ENCODE measurements around the gene HOXA9. TPM values are rescaled to one million over a fixed set of nuclear protein-coding genes. Genes with fewer than 3 reads are reported as not detected.

Gene HOXA9
- polyA plus RNA-seq, 2 of the 4 experiments (the other 2 are of a cell fraction) = 1.4 TPM

DNA sequence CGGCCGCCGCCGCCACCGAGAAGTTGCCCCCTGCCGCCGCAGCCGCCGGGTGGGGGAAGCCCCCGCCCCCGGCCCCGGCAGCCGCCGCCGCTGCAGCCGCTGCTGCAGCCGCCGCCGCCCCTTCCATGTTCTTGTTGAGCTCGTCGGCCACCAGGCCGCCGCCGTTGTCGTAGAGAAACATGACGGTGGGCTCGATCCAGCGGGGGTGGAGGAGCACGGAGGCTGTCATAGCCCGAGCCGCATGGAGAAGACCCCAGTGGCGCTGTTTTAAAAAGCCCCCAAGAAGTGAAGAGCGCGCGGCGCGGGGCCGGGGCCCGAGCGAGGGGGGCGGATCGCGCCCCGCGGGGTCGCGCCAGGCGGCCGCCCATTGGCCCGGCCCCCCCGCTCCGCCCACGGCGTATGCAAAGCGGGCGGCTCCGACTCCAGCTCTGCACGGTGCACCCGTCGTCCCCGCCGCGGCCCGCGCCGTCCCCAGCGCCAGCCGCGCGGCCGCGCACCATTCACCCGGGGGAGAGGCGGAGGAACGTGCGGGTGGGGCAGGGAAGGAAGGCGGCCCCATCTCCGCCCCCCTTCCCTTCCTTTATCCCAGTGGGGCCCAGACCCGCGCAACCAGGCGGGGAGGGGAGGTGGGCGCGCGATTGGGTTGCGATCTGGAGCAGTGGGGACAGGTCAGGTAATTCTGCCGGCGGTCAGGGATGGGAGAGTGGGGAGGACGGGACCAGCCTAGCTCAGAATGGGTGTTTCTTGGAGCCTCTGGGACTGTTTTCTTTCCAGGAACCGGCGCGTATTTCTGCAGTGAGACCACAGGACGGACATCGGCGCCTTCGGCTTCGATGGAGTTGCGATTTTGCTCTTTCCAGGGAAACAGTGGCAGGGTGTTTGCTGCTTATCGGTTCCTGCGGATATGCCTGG is 34.8 kb upstream of the HOXA9 start, which contains the start of gene HOXA13:
HOXA13 (minus strand) TSS at position 243 of the 912 bp plus-strand sequence; CDS start at position 229, 14 bp downstream.
- DNase-seq (ENCODE audit: low read depth in 1 of 2, low spot score in 1 of 2) = peak; percentile 65 to 69
- peak within 1 kb of the TSS; percentile 77 to 87 for H3K27ac ChIP-seq

More for the DNA sequence above, 34.8 kb upstream of the HOXA9 start, which contains the start of gene HOXA13:
- no peaks in the 10 kb centered on the region for H3K9me3 ChIP-seq
- 3% methylated on average over 27 of the region's 99 CpGs for WGBS (ENCODE audit: missing lambda C conversion rate)
- H3K4me1 ChIP-seq = peaks cover 15% of the 10 kb centered on the region
- H3K4me2 ChIP-seq = peak within 1 kb of the TSS; percentile 85
- CTCF ChIA-PET = interaction anchor here (0.7 to 4.2 kb wide), 22 partner anchors 10 to 897 kb away, joined by 3 to 33 read pairs (median 8); no protein-coding TSS in a partner anchor
- FAIRE-seq (no peak), ATAC-seq (peak; percentile 80 to 91)
- POLR2A ChIA-PET = interaction anchor here (1.0 to 1.6 kb wide), 5 partner anchors 463 to 894 kb away, joined by 3 to 6 read pairs (median 3); partner anchors contain the start of gene HIBADH
- TF ChIP-seq, protein P1, sequence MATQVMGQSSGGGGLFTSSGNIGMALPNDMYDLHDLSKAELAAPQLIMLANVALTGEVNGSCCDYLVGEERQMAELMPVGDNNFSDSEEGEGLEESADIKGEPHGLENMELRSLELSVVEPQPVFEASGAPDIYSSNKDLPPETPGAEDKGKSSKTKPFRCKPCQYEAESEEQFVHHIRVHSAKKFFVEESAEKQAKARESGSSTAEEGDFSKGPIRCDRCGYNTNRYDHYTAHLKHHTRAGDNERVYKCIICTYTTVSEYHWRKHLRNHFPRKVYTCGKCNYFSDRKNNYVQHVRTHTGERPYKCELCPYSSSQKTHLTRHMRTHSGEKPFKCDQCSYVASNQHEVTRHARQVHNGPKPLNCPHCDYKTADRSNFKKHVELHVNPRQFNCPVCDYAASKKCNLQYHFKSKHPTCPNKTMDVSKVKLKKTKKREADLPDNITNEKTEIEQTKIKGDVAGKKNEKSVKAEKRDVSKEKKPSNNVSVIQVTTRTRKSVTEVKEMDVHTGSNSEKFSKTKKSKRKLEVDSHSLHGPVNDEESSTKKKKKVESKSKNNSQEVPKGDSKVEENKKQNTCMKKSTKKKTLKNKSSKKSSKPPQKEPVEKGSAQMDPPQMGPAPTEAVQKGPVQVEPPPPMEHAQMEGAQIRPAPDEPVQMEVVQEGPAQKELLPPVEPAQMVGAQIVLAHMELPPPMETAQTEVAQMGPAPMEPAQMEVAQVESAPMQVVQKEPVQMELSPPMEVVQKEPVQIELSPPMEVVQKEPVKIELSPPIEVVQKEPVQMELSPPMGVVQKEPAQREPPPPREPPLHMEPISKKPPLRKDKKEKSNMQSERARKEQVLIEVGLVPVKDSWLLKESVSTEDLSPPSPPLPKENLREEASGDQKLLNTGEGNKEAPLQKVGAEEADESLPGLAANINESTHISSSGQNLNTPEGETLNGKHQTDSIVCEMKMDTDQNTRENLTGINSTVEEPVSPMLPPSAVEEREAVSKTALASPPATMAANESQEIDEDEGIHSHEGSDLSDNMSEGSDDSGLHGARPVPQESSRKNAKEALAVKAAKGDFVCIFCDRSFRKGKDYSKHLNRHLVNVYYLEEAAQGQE (IDR thresholded peaks at IDR 0.05) = no peak
- TF ChIP-seq RAD21 (conservative IDR thresholded peaks at IDR 0.05 in 1 of 2, IDR thresholded peaks at IDR 0.05 in 1 of 2) = peak in 1 of 2 experiments; percentile 18; a peak in 1 of 5 replicates
- no peak for TF ChIP-seq MAFK (IDR thresholded peaks at IDR 0.05; ENCODE audit: partially characterized antibody)
- peak; percentile 9; the same call in 1 of the 3 replicates for TF ChIP-seq SMC3 (IDR thresholded peaks at IDR 0.05)
- TF ChIP-seq CBX2 (IDR thresholded peaks at IDR 0.05; ENCODE audit: borderline replicate concordance, low read depth) = no peak
- no peak for TF ChIP-seq CHD4 (IDR thresholded peaks at IDR 0.05; ENCODE audit: borderline replicate concordance)
- TF ChIP-seq EP300 (IDR thresholded peaks at IDR 0.05) = no peak
- TF ChIP-seq HOXA7 (CRISPR knock-in tag; IDR thresholded peaks at IDR 0.05) = no peak
- TF ChIP-seq MAZ (IDR thresholded peaks at IDR 0.05; ENCODE audit: borderline replicate concordance, low read depth, low read length) = no peak
- no peak for TF ChIP-seq TP53 (CRISPR knock-in tag; IDR thresholded peaks at IDR 0.05)
- no peak for TF ChIP-seq RARB (CRISPR knock-in tag; IDR thresholded peaks at IDR 0.05)
- TF ChIP-seq RCOR1 (IDR thresholded peaks at IDR 0.05; ENCODE audit: low read depth, low read length) = no peak
- no peak for TF ChIP-seq RNF2 (IDR thresholded peaks at IDR 0.05; ENCODE audit: borderline replicate concordance, low read depth)
- TF ChIP-seq JUN (IDR thresholded peaks at IDR 0.05) = no peak
- TF ChIP-seq, protein P2, sequence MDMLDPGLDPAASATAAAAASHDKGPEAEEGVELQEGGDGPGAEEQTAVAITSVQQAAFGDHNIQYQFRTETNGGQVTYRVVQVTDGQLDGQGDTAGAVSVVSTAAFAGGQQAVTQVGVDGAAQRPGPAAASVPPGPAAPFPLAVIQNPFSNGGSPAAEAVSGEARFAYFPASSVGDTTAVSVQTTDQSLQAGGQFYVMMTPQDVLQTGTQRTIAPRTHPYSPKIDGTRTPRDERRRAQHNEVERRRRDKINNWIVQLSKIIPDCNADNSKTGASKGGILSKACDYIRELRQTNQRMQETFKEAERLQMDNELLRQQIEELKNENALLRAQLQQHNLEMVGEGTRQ (IDR thresholded peaks at IDR 0.05) = no peak
- TF ChIP-seq, protein P3, sequence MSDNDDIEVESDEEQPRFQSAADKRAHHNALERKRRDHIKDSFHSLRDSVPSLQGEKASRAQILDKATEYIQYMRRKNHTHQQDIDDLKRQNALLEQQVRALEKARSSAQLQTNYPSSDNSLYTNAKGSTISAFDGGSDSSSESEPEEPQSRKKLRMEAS (IDR thresholded peaks at IDR 0.05) = peak; percentile 50; the same call in 1 of the 2 replicates
- no peak for TF ChIP-seq RFX5 (IDR thresholded peaks at IDR 0.05)
- no peak for TF ChIP-seq PHF8 (IDR thresholded peaks at IDR 0.05; ENCODE audit: borderline replicate concordance, low read depth)
- TF ChIP-seq CHD2 (IDR thresholded peaks at IDR 0.05; ENCODE audit: low read length, partially characterized antibody) = no peak
- no peak for TF ChIP-seq ZC3H11A (IDR thresholded peaks at IDR 0.05)
- TF ChIP-seq SREBF2 (IDR thresholded peaks at IDR 0.05) = no peak
- TF ChIP-seq, protein P4, sequence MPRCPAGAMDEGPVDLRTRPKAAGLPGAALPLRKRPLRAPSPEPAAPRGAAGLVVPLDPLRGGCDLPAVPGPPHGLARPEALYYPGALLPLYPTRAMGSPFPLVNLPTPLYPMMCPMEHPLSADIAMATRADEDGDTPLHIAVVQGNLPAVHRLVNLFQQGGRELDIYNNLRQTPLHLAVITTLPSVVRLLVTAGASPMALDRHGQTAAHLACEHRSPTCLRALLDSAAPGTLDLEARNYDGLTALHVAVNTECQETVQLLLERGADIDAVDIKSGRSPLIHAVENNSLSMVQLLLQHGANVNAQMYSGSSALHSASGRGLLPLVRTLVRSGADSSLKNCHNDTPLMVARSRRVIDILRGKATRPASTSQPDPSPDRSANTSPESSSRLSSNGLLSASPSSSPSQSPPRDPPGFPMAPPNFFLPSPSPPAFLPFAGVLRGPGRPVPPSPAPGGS (IDR thresholded peaks at IDR 0.05) = 0 out of 3 replicates have a peak, but pooled peaks have one; percentile 27
- 0 out of 2 replicates have a peak, but pooled peaks have one; percentile 51 for TF ChIP-seq MYC (IDR thresholded peaks at IDR 0.05; ENCODE audit: borderline replicate concordance, low read length)
- no peak for TF ChIP-seq CEBPB (IDR thresholded peaks at IDR 0.05)
- no peak for TF ChIP-seq KDM1A (IDR thresholded peaks at IDR 0.05; ENCODE audit: low read depth)
- no peak for TF ChIP-seq JUNB (IDR thresholded peaks at IDR 0.05)
- TF ChIP-seq, protein P5, sequence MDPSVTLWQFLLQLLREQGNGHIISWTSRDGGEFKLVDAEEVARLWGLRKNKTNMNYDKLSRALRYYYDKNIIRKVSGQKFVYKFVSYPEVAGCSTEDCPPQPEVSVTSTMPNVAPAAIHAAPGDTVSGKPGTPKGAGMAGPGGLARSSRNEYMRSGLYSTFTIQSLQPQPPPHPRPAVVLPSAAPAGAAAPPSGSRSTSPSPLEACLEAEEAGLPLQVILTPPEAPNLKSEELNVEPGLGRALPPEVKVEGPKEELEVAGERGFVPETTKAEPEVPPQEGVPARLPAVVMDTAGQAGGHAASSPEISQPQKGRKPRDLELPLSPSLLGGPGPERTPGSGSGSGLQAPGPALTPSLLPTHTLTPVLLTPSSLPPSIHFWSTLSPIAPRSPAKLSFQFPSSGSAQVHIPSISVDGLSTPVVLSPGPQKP (IDR thresholded peaks at IDR 0.05; ENCODE audit: low read depth, low read length) = no peak
- H3K4me3 ChIP-seq = peak within 1 kb of the TSS; percentile 82

Data from A549 (cell line).